Measurements from ENCODE around the gene C5AR2. TPM values are rescaled to one million over a fixed set of nuclear protein-coding genes. Genes with fewer than 3 reads are reported as not detected.
"Not testable (repeated sequence)": the region's sequence is repeated elsewhere in the genome, so short reads cannot be mapped to it uniquely, and the experiment has no call there.

C5AR2 gene
- total RNA-seq, 1 donor from 2014 or later: 0.07 TPM

DNA sequence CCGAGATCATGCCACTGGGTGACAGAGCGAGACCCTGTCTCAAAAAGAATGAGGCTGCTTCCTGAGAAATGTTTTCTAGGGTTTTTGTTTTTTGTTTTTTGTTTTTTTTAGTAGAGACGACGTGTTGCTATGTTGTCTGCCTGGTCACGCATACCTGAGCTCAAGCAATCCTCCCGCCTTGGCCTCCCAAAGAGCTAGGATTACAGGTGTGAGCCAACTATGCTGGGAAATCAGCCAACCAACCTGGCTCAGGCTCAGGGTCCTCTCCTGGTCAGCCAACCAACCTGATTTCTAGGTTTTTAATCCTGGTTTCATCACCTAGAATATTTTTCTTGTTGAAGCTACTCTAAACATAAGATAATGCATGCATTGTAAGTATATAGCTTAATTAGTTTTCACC, 24.9 kb downstream of the C5AR2 start:
- Mint-ChIP-seq H3K4me3 (ENCODE audit: unreplicated experiment) (no peak overlapping the region), H3K27ac (ENCODE audit: unreplicated experiment) (no peak overlapping the region), H3K4me1 (ENCODE audit: low read depth) (no peaks in the 10 kb centered on the region), H3K9me3 (ENCODE audit: low read depth) (no peaks in the 10 kb centered on the region), H3K36me3 (ENCODE audit: low read depth) (peaks cover 40% of the 10 kb centered on the region), H3K27me3 (ENCODE audit: low read depth) (no peaks in the 10 kb centered on the region)
- DNase-seq (ENCODE audit: low spot score): no peak
- TF ChIP-seq, protein P1, sequence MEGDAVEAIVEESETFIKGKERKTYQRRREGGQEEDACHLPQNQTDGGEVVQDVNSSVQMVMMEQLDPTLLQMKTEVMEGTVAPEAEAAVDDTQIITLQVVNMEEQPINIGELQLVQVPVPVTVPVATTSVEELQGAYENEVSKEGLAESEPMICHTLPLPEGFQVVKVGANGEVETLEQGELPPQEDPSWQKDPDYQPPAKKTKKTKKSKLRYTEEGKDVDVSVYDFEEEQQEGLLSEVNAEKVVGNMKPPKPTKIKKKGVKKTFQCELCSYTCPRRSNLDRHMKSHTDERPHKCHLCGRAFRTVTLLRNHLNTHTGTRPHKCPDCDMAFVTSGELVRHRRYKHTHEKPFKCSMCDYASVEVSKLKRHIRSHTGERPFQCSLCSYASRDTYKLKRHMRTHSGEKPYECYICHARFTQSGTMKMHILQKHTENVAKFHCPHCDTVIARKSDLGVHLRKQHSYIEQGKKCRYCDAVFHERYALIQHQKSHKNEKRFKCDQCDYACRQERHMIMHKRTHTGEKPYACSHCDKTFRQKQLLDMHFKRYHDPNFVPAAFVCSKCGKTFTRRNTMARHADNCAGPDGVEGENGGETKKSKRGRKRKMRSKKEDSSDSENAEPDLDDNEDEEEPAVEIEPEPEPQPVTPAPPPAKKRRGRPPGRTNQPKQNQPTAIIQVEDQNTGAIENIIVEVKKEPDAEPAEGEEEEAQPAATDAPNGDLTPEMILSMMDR (IDR thresholded peaks at IDR 0.05): no peak

DNA sequence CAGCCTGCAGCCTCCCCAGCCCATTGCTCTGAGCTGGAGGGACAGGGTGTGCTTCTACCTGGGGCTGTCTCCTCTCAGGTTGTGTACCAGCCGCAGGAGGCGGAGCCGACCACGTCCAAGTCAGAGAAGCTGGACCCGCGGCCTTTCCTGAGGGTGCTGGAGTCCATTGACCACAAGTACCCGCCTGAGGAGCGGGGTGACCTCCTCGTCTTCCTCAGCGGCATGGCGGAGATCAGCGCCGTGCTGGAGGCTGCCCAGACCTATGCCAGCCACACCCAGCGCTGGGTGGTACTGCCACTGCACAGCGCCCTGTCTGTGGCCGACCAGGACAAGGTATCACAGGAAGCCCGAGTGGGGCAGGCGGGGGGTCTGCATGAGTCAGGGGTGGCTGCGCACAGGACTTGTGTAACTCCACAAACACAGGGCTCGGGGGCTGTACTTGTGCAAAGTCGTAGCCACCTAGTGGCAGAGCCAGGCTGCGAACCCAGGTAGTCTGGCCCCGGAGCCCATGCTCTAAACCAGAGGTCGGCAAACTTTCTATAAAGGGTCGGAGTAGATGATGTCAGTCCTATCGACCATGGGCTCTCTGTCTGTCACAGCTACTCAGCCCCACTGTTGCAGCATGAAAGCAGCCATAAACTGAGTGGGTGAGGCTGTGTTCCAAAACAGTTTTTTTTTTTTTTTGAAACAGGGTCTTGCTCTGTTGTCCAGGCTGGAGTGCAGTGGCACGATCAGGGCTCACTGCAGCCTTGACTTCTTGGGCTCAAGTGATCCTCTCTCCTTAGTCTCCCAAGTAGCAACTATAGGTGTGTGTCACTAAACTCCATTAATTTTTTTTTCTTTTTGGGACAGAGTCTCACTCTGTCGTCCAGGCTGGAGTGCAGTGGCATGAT, 26.1 kb downstream of the C5AR2 start:
- Mint-ChIP-seq H3K4me1 (ENCODE audit: low read depth) (no peaks in the 10 kb centered on the region), H3K27ac (ENCODE audit: unreplicated experiment) (no peak overlapping the region), H3K9me3 (ENCODE audit: low read depth) (no peaks in the 10 kb centered on the region), H3K36me3 (ENCODE audit: low read depth) (peaks cover 37% of the 10 kb centered on the region), H3K4me3 (ENCODE audit: unreplicated experiment) (no peak overlapping the region), H3K27me3 (ENCODE audit: low read depth) (no peaks in the 10 kb centered on the region)
- DNase-seq (ENCODE audit: low spot score): no peak
- TF ChIP-seq, protein P1 (IDR thresholded peaks at IDR 0.05): peak; percentile 49

DNA sequence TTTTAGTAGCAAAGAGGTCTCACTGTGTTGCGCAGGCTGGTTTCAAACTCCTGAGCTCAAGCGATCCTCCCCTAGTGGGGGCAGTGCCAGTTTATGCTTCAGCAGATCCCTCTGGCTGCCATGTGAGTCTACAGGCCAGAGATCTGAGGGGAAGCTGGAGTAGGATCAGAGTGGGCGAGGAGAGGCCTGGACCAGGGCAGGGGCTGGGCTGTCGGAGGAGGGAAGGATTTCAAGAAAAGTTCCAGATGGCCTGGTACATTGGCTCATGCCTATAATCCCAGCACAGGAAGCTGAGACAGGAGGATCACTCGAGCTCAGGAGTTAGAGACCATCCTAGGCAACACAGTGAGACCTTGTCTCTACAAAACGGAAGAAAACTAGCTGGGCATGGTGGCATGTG, 27.0 kb downstream of the C5AR2 start:
- Mint-ChIP-seq H3K9me3 (ENCODE audit: low read depth) (no peaks in the 10 kb centered on the region), H3K36me3 (ENCODE audit: low read depth) (peaks cover 36% of the 10 kb centered on the region), H3K4me3 (ENCODE audit: unreplicated experiment) (no peak overlapping the region), H3K4me1 (ENCODE audit: low read depth) (peaks cover 3% of the 10 kb centered on the region), H3K27ac (ENCODE audit: unreplicated experiment) (no peak overlapping the region), H3K27me3 (ENCODE audit: low read depth) (no peaks in the 10 kb centered on the region)
- no peak for DNase-seq (ENCODE audit: low spot score)
- TF ChIP-seq, protein P1 (IDR thresholded peaks at IDR 0.05): no peak

DNA sequence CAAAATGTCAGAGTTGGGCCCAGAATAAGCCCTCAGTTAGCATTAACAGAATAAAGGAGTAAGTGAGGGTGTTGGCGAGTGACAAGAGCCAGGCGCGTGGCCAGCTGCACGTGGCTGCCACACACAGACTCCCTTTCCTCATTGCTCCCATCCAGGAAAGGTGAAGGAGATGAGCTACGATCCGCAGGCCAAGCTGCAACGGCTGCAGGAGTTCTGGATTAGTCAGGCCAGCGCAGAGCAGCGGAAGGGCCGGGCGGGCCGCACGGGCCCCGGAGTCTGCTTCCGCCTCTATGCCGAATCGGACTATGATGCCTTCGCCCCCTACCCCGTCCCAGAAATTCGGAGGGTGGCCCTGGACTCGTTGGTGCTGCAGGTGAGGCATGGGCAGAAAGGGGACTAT, 30.3 kb downstream of the C5AR2 start:
- Mint-ChIP-seq H3K27me3 (ENCODE audit: low read depth) (no peaks in the 10 kb centered on the region), H3K4me3 (ENCODE audit: unreplicated experiment) (no peak overlapping the region), H3K9me3 (ENCODE audit: low read depth) (no peaks in the 10 kb centered on the region), H3K27ac (ENCODE audit: unreplicated experiment) (no peak overlapping the region), H3K4me1 (ENCODE audit: low read depth) (peaks cover 6% of the 10 kb centered on the region), H3K36me3 (ENCODE audit: low read depth) (peaks cover 29% of the 10 kb centered on the region)
- DNase-seq (ENCODE audit: low spot score): no peak
- TF ChIP-seq, protein P1 (IDR thresholded peaks at IDR 0.05): no peak

DNA sequence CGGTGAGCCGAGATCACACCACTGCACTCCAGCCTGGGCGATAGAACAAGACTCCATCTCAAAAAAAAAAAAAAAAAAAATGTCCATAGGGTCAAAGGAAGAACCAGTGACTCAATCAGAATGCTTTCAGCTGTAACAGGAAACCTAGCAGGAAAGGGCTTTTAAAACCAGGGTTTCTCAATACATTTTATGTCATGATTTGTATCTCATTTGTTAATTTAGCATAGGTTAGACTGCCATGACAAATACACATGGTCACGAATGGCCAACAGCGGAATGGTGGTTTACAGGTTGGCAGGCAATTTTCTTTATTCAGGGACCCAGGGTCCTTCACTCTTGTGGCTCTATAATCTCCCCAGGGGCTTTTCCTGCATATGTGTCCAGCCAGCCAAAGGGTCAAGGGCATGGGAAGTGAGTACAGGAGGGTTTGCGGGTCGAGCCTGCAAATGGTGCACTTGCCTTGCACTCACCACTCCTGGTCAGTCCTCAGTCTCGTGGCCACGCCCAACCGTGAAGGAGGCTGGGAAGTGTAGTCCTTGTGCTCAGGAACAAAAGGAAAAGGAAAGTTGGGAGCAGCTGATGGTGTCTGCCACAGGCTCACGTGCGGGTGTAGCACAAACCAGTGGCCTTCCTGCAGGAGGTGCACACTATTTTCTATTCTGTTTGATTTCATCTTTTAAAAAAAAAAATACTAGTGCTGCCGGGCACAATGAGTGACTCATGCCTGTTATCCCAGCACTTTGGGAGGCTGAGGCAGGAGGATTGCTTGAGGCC, 32.0 kb downstream of the C5AR2 start:
- H3K27me3 Mint-ChIP-seq (ENCODE audit: low read depth): no peaks in the 10 kb centered on the region
- DNase-seq (ENCODE audit: low spot score): no peak
- peaks cover 26% of the 10 kb centered on the region for H3K36me3 Mint-ChIP-seq (ENCODE audit: low read depth)
- no peaks in the 10 kb centered on the region for H3K9me3 Mint-ChIP-seq (ENCODE audit: low read depth)
- H3K27ac Mint-ChIP-seq (ENCODE audit: unreplicated experiment): no peak overlapping the region
- TF ChIP-seq, protein P1 (IDR thresholded peaks at IDR 0.05): no peak
- H3K4me1 Mint-ChIP-seq (ENCODE audit: low read depth): peaks cover 6% of the 10 kb centered on the region
- no peak overlapping the region for H3K4me3 Mint-ChIP-seq (ENCODE audit: unreplicated experiment)

DNA sequence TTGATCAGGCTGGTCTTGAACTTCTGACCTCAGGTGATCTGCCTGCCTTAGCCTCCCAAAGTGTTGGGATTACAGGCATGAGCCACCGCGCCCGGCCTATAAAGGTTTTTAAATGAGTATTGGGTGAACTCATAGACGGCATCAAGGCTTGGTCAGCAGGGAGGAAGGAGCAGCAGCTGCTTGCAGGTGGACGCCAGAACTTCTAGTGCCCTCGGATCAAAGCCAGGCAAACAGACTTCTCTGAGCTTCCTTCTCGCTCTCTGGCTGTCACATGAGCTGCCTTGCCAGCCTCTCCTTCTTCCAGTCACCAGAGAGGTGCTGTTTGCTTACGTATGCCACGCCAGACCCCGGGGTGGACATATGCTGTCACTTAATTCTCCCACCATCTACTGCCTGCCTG, 33.5 kb downstream of the C5AR2 start:
- H3K27me3 Mint-ChIP-seq (ENCODE audit: low read depth); DNase-seq (ENCODE audit: low spot score); H3K27ac Mint-ChIP-seq (ENCODE audit: unreplicated experiment); H3K9me3 Mint-ChIP-seq (ENCODE audit: low read depth); H3K4me3 Mint-ChIP-seq (ENCODE audit: unreplicated experiment): not testable (repeated sequence)
- Mint-ChIP-seq H3K4me1 (ENCODE audit: low read depth) (peaks cover 17% of the 10 kb centered on the region), H3K36me3 (ENCODE audit: low read depth) (peaks cover 20% of the 10 kb centered on the region)
